Mononuclear cell (primary cell): ENCODE results near the gene ACP4. TPM values are rescaled to one million over a fixed set of nuclear protein-coding genes. Genes with fewer than 3 reads are reported as not detected.
"Not testable (repeated sequence)": the region's sequence is repeated elsewhere in the genome, so short reads cannot be mapped to it uniquely, and the experiment has no call there.

Experiments
- H3K27me3 ChIP-seq: 2 replicates; pipeline ENCODE4 v1.6.0; 2011; ENCODE audit warnings: low read length, control low read depth; ENCODE audit not compliant: insufficient read depth
- H3K4me1 ChIP-seq: 2 replicates; pipeline ENCODE4 v1.5.1; 2011; ENCODE audit warnings: mild to moderate bottlenecking, low read length, control low read depth; ENCODE audit not compliant: insufficient read depth
- H3K4me3 ChIP-seq: 2 replicates; pipeline ENCODE4 v1.5.1; 2011; ENCODE audit warnings: mild to moderate bottlenecking, low read length, moderate library complexity
- H3K9me3 ChIP-seq: 2 replicates; pipeline ENCODE4 v1.5.1; 2011; ENCODE audit warnings: low read depth, mild to moderate bottlenecking, control low read depth, low read length
- total RNA-seq: library from RNA; depleted of rRNA; stranded (reverse); fragments of >200 nt; gene quantifications from one replicate; pipeline ENCODE4 v1.2.3, GENCODE V29; 2012

Gene ACP4, protein sequence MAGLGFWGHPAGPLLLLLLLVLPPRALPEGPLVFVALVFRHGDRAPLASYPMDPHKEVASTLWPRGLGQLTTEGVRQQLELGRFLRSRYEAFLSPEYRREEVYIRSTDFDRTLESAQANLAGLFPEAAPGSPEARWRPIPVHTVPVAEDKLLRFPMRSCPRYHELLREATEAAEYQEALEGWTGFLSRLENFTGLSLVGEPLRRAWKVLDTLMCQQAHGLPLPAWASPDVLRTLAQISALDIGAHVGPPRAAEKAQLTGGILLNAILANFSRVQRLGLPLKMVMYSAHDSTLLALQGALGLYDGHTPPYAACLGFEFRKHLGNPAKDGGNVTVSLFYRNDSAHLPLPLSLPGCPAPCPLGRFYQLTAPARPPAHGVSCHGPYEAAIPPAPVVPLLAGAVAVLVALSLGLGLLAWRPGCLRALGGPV
- total RNA-seq = not detected

DNA sequence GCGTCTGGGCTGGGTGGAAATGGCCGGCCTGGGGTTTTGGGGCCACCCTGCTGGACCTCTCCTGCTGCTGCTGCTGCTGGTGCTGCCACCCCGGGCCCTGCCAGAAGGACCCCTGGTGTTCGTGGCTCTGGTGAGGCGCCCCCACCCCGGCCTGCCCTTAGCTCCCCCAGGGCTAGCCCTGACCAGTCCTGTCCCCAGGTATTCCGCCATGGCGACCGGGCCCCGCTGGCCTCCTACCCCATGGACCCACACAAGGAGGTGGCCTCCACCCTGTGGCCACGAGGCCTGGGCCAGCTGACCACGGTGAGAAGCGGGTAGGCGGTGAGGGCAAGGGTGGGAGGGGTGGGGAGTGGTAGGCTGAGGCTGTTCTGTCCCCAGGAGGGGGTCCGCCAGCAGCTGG, at the start of gene ACP4:
Gene ACP4, plus strand, starts transcription at position 20 of the 400 bp plus-strand sequence. Its CDS starts 0 bp downstream, at position 20.
- no peak within 1 kb of the TSS for H3K4me3 ChIP-seq
- H3K27me3 ChIP-seq = no peaks in the 10 kb centered on the region
- H3K4me1 ChIP-seq = no peaks in the 10 kb centered on the region
- H3K9me3 ChIP-seq = no peaks in the 10 kb centered on the region

DNA sequence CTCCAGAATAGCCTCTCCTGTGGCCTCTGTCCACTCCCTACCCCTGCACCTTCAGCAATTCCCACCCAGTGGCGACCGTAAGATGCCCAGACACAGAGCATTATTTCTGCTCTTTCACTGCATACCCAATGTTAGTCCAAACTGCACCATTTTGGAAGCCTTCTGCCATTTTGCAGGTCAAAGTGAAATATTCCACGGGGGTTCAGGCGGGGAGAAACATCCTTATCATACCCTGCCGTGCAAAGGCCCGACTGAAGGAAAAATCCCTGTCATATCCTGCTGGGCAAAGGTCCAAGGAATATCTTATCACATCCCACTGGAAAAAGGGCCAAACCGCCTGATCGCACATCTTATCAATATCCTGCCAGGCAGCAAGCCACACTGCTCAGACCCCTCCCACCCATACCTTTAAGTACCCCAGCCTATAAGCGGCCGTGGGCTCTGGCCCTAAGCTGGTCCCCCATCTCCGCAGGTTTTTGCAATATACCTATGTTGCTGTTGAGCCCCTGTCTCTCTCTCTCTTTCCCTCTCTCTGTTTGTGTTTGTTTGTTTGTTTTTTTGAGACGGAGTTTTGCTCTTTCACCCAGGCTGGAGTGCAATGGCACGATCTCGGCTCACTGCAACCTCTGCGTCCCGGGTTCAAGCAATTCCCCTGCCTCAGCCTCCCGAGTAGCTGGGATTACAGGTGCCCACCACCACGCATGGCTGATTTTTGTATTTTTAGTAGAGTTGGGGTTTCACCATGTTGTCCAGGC, 48.9 kb upstream of the ACP4 start:
- Histone ChIP-seq H3K4me3 (no peak overlapping the region), H3K9me3 (no peaks in the 10 kb centered on the region), H3K27me3 (no peaks in the 10 kb centered on the region), H3K4me1 (no peaks in the 10 kb centered on the region)

DNA sequence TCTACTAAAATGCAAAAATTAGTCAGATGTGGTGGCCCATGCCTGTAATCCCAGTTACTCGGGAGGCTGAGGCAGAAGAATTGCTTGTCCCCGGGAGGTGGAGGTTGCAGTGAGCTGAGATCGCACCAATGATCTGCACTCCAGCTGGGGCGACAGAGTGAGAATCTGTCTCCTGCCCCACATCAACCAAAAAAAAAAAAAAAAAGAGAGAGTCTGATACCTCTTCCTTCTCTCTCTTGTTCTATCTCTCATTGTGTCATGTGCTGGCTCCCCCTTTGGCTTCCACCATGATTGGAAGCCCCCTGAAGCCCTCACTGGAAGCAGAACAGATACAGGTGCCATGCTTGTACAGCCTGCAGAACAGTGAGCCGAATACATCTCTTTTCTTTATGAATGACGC, 46.7 kb upstream of the ACP4 start:
- Histone ChIP-seq H3K27me3 (no peaks in the 10 kb centered on the region), H3K4me3 (no peak overlapping the region), H3K9me3 (no peaks in the 10 kb centered on the region), H3K4me1 (no peaks in the 10 kb centered on the region)

DNA sequence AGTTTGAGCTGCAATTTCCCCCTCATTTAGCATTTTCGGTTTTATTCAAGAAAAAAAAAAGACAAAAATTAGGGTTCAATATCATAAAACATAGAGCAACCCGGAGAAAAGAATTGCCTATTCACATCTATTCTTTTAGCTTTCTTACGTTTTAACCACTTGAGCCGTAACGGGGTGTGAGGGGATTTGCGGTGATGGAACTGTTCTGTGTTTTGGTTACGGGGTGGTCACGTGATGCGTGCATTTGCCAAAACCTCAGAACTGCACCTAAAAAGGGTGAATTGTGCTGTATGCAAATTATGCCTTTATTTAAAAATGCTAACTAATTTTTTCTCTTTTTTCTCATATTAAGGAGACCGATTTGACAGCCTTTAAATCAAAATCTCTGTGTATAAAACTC, 45.0 kb upstream of the ACP4 start:
- H3K9me3 ChIP-seq = no peaks in the 10 kb centered on the region
- H3K4me3 ChIP-seq = no peak overlapping the region
- no peaks in the 10 kb centered on the region for H3K4me1 ChIP-seq
- no peaks in the 10 kb centered on the region for H3K27me3 ChIP-seq

DNA sequence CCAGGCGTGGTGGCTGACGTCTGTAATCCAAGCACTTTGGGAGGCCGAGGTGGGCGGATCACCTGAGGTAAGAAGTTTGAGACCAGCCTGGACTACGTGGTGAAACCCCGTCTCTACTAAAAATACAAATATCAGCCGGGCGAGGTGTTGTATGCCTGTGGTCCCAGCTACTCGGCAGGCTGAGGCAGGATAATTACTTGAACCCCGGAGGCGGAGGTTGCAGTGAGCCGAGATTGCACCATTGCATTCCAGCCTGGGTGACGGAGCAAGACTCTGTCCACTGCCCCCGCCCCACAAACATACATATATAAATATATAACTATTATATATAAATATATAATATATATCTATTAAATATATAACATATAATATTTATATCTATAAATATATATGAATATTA, 43.1 kb upstream of the ACP4 start:
- H3K27me3 ChIP-seq, H3K9me3 ChIP-seq, H3K4me3 ChIP-seq, H3K4me1 ChIP-seq: not testable (repeated sequence)

DNA sequence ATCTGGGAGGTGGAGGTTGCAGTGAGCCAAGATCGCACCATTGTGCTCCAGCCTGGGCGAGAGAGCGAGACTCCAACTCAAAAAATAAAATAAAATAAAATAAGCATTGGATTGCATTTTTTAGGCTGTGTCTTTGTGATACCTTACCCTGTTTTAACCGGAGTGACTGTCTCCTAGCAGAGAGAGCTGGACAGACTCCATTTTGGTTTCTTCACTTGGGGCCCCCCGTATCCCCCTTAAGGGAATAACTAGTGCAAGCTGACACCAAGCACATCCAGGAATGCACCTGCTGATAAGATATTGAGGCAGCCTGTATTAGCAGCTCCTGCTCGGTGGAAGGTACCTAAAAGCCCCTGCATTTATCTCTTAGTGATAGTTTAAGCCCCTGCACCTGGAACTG, 40.7 kb upstream of the ACP4 start:
- Histone ChIP-seq H3K27me3 (no peaks in the 10 kb centered on the region), H3K9me3 (no peaks in the 10 kb centered on the region), H3K4me3 (no peak overlapping the region), H3K4me1 (no peaks in the 10 kb centered on the region)

DNA sequence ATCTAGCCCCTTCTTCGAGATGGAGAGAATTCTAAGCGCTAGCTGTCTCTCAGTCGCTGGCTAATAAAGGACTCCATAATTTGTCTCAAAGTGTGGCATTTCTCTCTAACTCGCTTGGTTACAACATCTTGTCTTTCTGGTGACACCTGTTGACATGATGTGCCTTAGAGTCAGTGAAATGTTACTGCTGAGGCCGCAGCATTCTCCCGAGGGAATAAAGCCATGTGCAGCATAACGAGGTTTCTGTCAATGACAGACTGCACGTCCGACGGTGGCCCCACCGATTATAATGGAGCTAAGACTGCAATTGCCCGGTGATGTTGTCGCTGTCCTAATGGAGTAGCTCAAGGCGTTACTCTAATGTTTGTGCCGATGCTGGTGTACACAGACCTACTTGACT, 40.2 kb upstream of the ACP4 start:
- Histone ChIP-seq H3K27me3 (no peaks in the 10 kb centered on the region), H3K4me3 (no peak overlapping the region), H3K9me3 (no peaks in the 10 kb centered on the region), H3K4me1 (no peaks in the 10 kb centered on the region)

DNA sequence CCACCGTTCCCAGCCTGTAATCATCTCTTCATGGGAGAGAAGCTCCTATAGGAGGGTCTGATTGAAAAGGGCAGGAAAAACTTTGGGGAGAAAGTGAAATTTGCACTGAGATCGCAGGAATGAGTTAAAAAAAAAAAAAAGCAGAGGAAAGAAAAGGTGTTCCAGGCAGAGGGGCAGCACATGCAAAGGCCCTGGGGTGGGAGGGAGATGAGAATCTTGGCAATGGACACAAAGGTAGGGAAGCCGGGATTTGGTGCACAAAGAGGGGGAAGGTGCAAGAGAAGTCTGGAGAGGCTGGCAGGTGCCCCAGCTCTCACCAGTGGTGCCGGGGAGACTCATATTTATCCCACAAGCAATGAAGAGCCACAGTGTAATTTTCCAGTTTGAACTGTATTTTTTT, 36.3 kb upstream of the ACP4 start:
- H3K4me3 ChIP-seq = no peak overlapping the region
- H3K27me3 ChIP-seq = no peaks in the 10 kb centered on the region
- no peaks in the 10 kb centered on the region for H3K9me3 ChIP-seq
- H3K4me1 ChIP-seq = no peaks in the 10 kb centered on the region

DNA sequence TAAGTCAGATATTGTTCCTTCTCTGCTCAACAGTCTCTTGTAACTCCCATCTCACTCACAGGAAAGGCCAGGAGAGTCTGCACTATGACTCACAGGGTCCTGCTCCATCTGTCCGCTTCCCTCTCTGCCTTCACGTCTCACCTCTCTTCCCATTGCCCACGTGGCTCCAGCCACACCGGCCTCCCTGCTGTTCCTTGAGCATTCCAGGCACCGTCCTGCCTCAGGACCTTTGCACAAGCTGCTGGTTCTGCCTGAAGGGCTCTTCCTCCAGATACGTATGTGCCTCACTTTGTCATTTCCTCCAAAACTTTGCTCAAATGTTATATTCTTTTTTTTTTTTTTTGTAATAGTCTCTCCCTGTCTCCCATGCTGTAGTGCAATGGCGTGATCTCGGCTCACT, 34.0 kb upstream of the ACP4 start:
- H3K4me3 ChIP-seq, H3K9me3 ChIP-seq, H3K27me3 ChIP-seq, H3K4me1 ChIP-seq: not testable (repeated sequence)

DNA sequence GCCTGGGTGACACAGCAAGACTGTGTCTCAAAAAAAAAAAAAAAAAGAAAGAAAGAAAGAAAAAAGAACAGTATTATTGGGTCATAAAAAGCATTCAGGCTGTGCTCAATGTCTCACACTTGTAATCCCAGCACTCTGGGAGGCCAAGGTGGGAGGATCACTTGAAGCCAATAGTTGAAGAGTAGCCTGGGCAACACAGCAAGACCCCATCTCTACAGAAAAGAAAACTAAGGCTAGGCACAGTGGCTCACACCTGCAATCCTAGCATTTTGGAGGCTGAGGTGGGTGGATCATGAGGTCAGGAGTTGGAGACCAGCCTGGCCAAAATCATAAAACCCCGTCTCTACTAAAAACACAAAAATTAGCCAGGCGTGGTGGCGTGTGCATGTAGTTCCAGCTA, 32.6 kb upstream of the ACP4 start:
- not testable (repeated sequence) for H3K4me1 ChIP-seq, H3K4me3 ChIP-seq, H3K27me3 ChIP-seq, H3K9me3 ChIP-seq

DNA sequence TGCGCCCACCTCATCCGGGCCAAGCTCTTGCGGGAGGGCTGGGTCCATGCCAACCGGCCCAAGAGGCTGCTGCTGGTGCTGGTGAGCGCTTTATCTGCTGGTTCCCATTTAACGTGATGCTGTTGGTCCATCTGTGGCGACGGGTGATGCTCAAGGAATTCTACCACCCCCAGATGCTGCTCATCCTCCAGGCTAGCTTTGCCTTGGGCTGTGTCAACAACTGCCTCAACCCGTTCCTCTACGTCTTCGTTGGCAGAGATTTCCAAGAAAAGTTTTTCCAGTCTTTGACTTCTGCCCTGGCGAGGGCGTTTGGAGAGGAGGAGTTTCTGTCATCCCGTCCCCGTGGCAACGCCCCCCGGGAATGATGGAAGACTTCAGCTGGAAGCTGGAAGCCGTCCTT, 31.1 kb upstream of the ACP4 start:
- not testable (repeated sequence) for H3K4me1 ChIP-seq, H3K27me3 ChIP-seq, H3K9me3 ChIP-seq, H3K4me3 ChIP-seq

DNA sequence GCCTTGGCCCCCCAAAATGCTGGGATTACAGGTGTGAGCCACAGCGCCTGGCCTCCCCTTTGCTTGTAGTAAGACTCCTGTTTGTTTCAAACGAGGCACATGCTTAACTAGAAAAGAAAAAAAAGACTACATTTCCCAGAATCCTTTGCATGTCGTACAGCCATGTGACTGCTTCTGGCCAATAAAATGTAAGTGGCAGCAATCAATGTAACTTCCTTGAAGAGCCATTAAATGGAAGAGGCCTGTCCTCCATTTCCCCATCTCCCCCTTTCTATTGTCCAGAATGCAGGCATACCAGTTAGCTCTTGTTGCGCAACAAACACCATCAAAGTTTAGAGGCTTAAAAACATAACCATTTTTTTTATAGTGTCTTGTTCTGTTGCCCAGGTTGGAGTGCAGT, 30.3 kb upstream of the ACP4 start:
- H3K4me3 ChIP-seq = no peak overlapping the region
- no peaks in the 10 kb centered on the region for H3K4me1 ChIP-seq
- H3K9me3 ChIP-seq = no peaks in the 10 kb centered on the region
- H3K27me3 ChIP-seq = no peaks in the 10 kb centered on the region

DNA sequence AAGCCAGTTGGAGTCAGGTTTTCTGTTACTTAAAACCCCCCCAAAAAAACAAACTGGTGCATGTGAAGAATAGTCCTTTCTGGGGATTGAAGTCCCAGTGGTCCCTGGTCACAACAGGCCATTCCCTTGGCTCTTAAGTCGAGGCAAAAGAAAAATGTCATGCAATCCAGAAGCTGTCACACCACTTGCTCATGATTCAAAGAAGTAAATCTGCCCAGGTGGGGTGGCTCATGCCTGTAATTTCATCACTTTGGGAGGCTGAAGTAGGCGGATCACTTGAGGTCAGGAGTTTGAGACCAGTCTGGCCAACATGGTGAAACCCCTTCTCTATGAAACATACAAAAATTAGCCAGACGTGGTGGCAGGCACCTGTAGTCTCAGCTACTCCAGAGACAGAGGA, 28.7 kb upstream of the ACP4 start:
- not testable (repeated sequence) for H3K27me3 ChIP-seq, H3K9me3 ChIP-seq, H3K4me3 ChIP-seq, H3K4me1 ChIP-seq

DNA sequence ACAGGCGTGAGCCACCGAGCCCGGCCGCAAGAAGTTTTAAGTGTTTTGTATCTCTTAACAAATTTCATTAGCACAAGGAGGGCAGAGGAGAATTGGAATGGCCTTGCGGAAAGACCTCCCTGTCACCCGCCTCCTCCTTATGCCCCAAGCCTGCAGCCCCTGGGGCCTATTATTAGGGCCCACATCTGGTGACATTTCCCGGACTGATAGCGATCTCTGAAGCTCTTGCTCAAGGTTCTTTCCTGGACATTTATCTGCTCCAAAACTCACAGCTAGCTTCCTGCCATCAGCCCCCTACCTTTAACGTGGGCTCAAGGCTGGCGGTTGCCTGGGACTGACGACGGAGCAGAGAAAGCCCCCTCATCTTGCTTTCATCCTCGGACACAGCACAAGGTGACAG, 26.7 kb upstream of the ACP4 start:
- not testable (repeated sequence) for H3K4me3 ChIP-seq, H3K9me3 ChIP-seq, H3K4me1 ChIP-seq, H3K27me3 ChIP-seq

DNA sequence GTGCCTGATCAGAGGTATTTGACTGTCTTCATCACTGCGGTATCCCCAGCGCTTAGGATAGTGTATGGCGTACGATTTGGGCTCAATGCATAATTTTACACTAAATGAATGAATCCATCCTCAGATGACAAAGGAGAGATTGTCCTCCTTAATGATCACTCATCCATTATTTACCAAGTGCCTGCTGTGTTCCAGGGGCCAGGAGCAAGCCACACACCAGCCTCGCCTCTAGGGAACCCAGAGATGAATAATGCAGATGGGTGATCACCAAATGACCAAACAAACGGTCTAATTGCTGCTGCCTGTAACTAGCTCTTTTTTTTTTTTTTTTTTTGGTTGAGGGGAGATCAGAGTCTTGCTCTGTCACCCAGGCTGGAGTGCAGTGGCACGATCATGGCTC, 25.8 kb upstream of the ACP4 start:
- Histone ChIP-seq H3K27me3 (no peaks in the 10 kb centered on the region), H3K4me1 (no peaks in the 10 kb centered on the region), H3K4me3 (no peak overlapping the region), H3K9me3 (no peaks in the 10 kb centered on the region)

DNA sequence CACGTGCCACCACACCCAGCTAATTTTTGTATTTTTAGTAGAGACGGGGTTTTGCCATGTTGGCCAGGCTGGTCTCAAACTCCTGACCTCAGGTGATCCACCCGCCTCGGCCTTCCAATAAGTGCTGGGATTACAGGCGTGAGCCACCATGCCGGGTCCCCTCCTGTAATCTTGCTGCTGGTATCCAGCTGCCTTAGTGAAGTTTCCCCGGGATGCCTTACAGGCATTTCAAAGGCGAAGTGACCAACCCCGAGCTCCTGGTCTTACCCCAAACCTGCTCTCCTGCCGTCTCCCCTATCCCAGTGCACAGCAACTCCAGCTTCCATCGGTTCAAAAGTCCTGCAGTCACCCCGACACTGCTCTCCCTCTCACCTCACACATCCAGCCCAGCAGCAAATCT, 23.5 kb upstream of the ACP4 start:
- not testable (repeated sequence) for H3K9me3 ChIP-seq, H3K27me3 ChIP-seq, H3K4me3 ChIP-seq, H3K4me1 ChIP-seq
